Keratinocyte (primary cell): ENCODE results near the gene CNKSR2.

Source experiments
- CTCF ChIP-seq, 3 experiments: IDR thresholded peaks in 1 of 3; conservative IDR thresholded peaks in 1 of 3; optimal IDR thresholded peaks in 1 of 3; 2 replicates in 2 of 3; 3 replicates in 1 of 3; pipeline versions ENCODE3 to v1.5.1; 2011; ENCODE audit warnings: low read length in 3 of 3, mild to moderate bottlenecking in 3 of 3, moderate library complexity in 2 of 3, control low read depth in 1 of 3, inconsistent platforms in 1 of 3; ENCODE audit not compliant: insufficient read depth in 2 of 3; ENCODE audit errors: extremely low read depth in 1 of 3
- EZH2 ChIP-seq: IDR thresholded peaks from one replicate; pipeline ENCODE4 v1.6.1; 2012; ENCODE audit warnings: inconsistent platforms, mild to moderate bottlenecking, low read length, moderate library complexity

- TF ChIP-seq CTCF (optimal IDR thresholded peaks at IDR 0.05 in 1 of 3, IDR thresholded peaks at IDR 0.05 in 1 of 3, conservative IDR thresholded peaks at IDR 0.05 in 1 of 3; ENCODE audit: extremely low read depth in 1 of 3, insufficient read depth in 2 of 3, low read length in 3 of 3) (no peak), EZH2 (no peak)
Observed at GRCh38 chrX:21620234-21620633, 246.0 kb downstream of the CNKSR2 start.
